EL (cell line): ENCODE measurements around the gene IGSF6.
"Not testable (repeated sequence)": the region's sequence is repeated elsewhere in the genome, so short reads cannot be mapped to it uniquely, and the experiment has no call there.

Experiments used
- DNase-seq: peaks from one replicate; pipeline ENCODE4 v3.0.0-alpha.2; 2016

The IGSF6 gene

GRCh38 chr16:21652453-21652852 lies at the start of gene IGSF6:
TSS of gene IGSF6 (minus strand) at chr16:21652608. CDS start at chr16:21652598, 10 bp downstream.
- no peak for DNase-seq

GRCh38 chr16:21701271-21701670 lies 48.9 kb upstream of the IGSF6 start:
- DNase-seq = no peak

DNA sequence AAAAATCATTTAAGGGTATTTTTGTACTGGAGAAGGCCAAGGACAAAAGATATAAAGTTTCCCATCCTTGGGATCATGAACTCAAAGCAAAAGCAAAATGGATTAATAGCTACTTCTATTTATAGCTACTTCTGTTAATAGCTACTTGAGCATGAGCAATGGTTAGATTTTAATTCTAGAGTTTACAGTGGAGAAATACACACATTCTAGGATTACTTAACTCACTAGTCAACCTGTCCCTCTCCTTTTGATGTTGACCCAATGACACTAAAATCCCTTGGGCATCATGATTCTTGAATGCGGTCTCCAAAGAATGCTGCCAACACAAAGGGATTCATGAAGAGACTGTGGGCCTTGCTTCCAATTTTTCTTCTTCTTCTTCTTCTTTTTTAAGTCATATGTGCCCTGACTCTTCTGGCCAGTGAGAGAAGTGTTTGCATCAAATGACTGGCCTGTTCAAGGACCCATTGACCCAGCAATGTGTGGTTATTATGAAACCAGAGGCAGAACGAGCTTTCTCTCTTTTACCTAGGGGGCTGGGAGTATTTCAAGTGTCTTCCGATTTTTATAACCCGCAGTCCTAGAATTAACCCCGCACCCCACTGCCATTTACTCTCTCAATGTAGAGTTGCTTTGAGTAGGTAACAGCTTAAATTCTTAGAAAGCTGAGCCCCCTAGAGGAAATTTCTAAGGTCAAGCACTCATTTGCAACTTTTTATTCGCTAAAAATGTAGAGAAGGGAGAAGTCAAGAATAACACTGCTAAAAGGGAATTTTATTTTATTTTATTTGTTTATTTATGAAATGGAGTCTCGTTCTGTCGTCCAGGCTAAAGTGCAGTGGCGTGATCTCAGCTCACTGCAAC lies 46.0 kb upstream of the IGSF6 start:
- no peak for DNase-seq

- DNase-seq = no peak
Measured at GRCh38 chr16:21697032-21697431, 44.6 kb upstream of the IGSF6 start.

- no peak for DNase-seq
Measured at GRCh38 chr16:21694609-21695008, 42.2 kb upstream of the IGSF6 start.

DNA sequence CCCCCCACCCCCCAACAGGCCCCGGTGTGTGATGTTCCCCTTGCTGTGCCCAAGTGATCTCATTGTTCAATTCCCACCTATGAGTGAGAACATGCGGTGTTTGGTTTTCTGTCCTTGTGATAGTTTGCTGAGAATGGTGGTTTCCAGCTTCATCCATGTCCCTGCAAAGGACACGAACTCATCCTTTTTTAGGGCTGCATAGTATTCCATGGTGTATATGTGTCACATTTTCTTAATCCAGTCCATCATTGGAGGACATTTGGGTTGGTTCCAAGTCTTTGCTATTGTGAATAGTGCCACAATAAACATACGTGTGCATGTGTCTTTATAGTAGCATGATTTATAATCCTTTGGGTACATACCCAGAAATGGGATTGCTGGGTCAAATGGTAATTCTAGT lies 38.6 kb upstream of the IGSF6 start:
- DNase-seq = not testable (repeated sequence)

GRCh38 chr16:21689107-21689506 lies 36.7 kb upstream of the IGSF6 start:
- no peak for DNase-seq

DNA sequence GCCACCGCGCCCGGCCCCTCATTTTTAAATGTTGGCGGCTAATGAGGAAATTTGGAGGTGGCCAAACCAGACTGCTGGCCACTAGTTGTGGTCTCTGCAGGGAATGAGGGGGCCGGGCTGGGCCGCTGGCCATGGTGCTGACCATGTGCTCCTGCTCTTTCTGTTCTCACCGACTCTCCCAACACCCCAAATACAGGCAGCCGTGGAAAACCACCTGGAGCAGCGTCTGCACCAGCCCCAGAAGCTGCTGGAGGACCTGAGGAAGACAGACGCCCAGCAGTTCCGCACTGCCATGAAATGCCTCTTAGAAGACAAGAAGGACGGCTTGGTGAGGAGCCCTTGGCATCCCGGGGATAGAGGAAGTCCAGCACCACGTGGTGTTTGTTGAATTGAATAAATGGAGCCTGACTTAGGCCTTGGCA lies 32.6 kb upstream of the IGSF6 start:
- no peak for DNase-seq

- DNase-seq = no peak
Measured at GRCh38 chr16:21684199-21684598, 31.8 kb upstream of the IGSF6 start.

DNA sequence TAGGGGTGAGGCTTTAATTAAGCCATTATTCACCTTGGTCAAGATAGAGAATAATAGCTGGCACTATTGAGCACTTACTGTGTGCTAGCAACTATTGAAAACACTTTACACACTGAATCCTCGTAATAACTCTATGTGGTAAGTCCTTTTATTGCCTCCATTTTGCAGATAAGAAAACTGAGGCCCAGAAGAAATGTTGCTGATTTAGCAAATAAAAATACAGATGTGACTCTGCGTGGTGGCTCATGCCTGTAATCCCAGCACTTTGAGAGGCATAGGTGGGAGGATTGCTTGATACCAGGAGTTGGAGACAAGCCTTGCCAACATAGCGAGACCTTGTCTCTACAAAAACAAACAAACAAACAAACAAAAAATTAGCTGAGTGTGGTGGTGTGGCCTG lies 30.8 kb upstream of the IGSF6 start:
- DNase-seq = no peak

GRCh38 chr16:21680714-21681113 lies 28.3 kb upstream of the IGSF6 start:
- not testable (repeated sequence) for DNase-seq

GRCh38 chr16:21674456-21674855 lies 22.0 kb upstream of the IGSF6 start:
- not testable (repeated sequence) for DNase-seq

- DNase-seq = no peak
Measured at GRCh38 chr16:21673469-21673868, 21.1 kb upstream of the IGSF6 start.

DNA sequence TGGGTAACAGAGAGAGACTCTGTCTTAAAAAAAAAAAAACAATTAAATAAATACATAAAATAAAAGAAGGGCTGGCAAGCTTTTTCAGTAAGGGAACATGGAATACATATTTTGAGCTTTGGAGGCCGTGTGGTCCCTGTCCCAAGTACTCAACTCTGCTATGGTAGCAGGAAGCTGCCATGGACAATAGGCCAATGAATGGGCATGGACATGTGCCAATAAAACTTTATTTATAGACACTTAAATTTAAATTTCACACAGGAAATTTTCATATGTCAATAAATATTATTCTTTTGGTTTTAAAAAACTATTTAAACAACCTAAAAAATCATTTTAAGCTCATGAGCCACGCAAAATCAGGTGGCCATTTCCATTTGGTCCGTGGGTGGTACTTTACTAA lies 15.2 kb upstream of the IGSF6 start:
- DNase-seq = no peak

- no peak for DNase-seq
Measured at GRCh38 chr16:21666772-21667171, 14.4 kb upstream of the IGSF6 start.

GRCh38 chr16:21664801-21665492 lies 12.5 kb upstream of the IGSF6 start:
- no peak for DNase-seq

GRCh38 chr16:21663889-21664647 lies 11.7 kb upstream of the IGSF6 start, which contains the start of gene OTOA:
TSS of gene OTOA (plus strand) at chr16:21663968. CDS start at chr16:21678515, 14,547 bp downstream.
- no peak for DNase-seq

DNA sequence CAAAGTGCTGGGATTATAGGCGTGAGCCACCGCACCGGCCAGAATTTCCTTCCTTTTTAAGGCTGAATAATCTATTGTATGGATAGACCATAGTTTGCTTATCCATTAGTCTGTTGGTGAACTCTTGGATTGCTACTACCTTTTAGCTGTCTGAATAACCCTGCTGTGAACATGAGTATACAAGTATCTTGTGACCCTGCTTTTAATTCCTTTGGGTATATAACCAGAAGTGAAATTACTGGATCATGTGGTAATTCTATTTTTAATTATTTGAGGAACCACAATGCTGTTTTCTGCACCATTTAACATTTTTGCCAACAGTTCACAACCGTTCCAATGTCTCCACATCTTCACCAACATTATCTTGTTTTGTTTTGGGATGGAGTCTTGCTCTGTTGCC lies 6.7 kb upstream of the IGSF6 start:
- DNase-seq = no peak

DNA sequence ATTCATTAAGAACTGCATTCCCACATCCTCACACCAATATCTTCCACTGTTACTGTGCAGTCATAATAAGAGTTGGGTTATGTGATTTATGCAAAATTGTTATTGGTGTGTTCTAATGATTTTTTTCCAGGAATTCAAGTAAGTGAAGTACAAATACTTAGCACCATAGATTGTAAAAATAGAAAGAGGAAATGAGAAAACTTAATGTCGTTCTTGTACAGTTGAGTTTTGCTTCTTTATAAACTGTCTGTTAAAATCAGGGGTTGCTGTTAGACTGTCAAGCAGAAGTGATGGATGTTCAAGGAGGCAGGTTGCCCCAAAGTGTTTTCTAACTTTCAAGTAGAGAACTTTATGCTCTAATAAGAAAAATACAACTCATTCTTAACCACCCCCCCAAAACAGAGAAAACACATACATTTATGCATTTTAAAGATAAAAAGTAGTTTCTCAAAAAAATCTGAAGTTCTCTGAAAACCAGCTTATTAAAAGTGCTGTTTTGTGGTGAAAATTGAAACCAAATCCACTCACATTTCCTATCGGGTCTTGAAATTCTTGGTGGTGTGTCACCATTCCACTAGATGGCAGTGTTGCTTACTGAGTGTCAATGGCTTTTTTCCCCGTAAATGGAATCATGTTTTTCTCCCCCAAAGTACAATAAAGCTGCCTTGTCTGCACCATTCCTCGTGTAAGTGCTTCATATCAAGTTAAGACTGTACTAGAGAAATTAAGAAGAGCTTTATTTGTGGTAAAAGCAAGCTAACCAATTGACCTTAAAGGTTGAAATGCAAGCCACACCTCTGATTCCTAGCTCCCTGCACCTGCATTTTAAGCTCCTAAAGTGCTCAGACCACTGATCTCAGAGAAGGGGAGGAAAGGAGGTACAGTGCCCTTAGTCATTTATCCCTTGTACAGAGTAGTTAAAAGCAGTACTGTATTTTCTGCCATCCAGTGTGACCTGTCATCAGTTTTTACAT lies 4.7 kb upstream of the IGSF6 start:
- DNase-seq = peak; percentile 58

DNA sequence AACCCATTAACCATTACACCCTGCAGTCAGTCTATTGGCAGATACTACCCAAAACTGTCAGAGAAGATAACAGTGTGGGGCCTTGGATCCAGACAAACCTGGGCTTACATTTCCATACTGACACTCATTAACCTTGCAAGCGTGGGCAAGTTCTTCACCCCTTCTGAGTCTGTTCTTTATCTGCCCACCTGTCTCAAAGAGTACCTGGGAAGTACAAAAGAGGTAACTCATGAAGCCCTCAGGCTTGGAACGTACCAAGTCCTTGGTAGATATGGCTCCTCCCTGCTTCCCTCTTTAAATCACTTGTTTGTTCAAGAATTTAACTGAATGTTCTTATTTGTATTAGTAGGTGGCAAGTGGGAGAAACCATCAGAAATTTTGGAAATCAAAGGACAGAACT lies 2.5 kb upstream of the IGSF6 start:
- no peak for DNase-seq

DNA sequence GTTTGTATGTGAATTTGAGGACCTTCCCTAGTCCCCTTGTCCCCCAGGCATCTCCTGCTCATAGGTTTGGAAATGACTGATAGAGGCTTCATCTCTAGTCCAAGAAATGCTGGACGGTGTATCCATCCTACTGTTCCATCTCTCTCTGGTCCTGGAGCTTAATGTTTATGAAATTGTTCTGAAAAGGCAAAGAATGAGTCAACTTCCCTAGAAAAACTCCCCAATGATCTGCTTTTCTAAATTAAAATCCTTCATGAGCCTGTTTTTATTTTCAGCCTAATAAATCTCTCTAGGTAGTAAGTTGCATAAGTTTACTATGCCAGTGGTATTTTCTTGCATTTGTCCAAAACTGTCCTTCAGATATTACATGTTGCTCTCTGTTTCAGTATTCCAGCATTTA lies 2.1 kb upstream of the IGSF6 start:
- DNase-seq = no peak

DNA sequence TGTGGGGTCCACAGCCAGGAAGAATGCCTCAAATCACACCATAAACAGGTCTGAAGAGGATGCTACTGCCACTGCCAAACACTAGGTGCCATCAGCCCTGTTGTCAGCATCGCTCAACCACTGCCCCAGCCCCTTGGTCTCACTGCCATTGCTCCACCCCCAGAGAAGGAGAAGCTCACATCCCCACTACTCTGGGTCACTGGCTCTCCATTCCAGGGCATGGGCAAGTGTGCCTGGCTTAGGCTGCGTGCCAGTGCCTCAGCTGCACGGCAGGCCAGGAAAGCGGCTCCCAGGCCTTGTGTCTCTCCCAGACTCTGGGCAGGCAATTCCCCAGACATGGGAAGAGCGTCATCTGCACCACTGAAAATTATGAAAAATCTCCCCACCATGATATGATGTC lies 1.2 kb upstream of the IGSF6 start:
- no peak for DNase-seq
